HCT116 (cell line): ENCODE measurements around the gene GAS2. TPM values are rescaled to one million over a fixed set of nuclear protein-coding genes. Genes with fewer than 3 reads are reported as not detected.

Experiments
- ATAC-seq: fragments of 200-7000 bp; cut with Tn5 transposase; 2 replicates; pipeline ENCODE4 v1.9.1; 2020; ENCODE audit warnings: mild to moderate bottlenecking, moderate library complexity
- BruUV-seq: library from RNA; stranded (reverse); fragments of 400-500 nt; replicated peaks from 2 replicates; lab custom pipeline; 2021; lab: Mats Ljungman, UMichigan
- CTCF ChIA-PET: fragments of 300-600 bp; sonication (Branson Sonifier 250); formaldehyde crosslinking; loops from one replicate; lab custom pipeline; 2021; ENCODE audit warnings: antibody characterized with exemption; lab: Charles Lee
- POLR2A ChIA-PET: fragments of 300-600, 350-600 bp; sonication (Branson Sonifier 250); formaldehyde crosslinking; loops from one replicate; lab custom pipeline; 2021; ENCODE audit warnings: antibody characterized with exemption; lab: Charles Lee
- RAD21 ChIA-PET, 2 experiments: fragments of 300-600 bp; sonication (Branson Sonifier 250); formaldehyde crosslinking; loops; one replicate each; lab custom pipeline; 2023; ENCODE audit warnings: low total read pairs in 2 of 2; ENCODE audit not compliant: uncharacterized antibody in 2 of 2, unreplicated experiment in 2 of 2, low non-redundant PET in 1 of 2; lab: Charles Lee
- DNase-seq: peaks from one replicate; pipeline ENCODE4 v3.0.0-alpha.2; 2010; ENCODE audit warnings: low read depth, low spot score
- H2AFZ ChIP-seq: fragments of 200-600 bp; shearing (Covaris generic), sonication (generic); 2 replicates; pipeline ENCODE4 v1.6.1; 2017; ENCODE audit warnings: low read depth, mixed run types, mixed read lengths, antibody characterized with exemption, low read length; ENCODE audit not compliant: poor library complexity, severe bottlenecking
- H3K27ac ChIP-seq: 2 replicates; pipeline ENCODE4 v1.5.1; 2012; ENCODE audit warnings: low read depth, low read length
- H3K27me3 ChIP-seq: fragments of 200-600 bp; sonication (generic); 2 replicates; pipeline ENCODE4 v1.6.1; 2016; ENCODE audit warnings: mixed run types, low read length, mixed read lengths; ENCODE audit not compliant: insufficient read depth
- H3K36me3 ChIP-seq, 2 experiments: fragments of 200-500 bp in 1 of 2; fragments of 200-600 bp in 1 of 2; sonication (Bioruptor generic) in 1 of 2; sonication (generic) in 1 of 2; 2 replicates each; pipeline versions ENCODE4 v1.5.1 to v1.6.1; 2014 to 2016; ENCODE audit warnings: low read length in 2 of 2, inconsistent platforms in 1 of 2, mixed read lengths in 1 of 2, mixed run types in 1 of 2; ENCODE audit not compliant: insufficient read depth in 2 of 2, control insufficient read depth in 1 of 2
- H3K4me1 ChIP-seq, 2 experiments: fragments of 200-600 bp in 1 of 2; sonication (generic) in 1 of 2; 2 replicates each; pipeline versions ENCODE4 v1.5.1 to v1.6.1; 2012 to 2017; ENCODE audit warnings: low read length in 2 of 2, inconsistent platforms in 1 of 2, mild to moderate bottlenecking in 1 of 2, mixed read lengths in 1 of 2, mixed run types in 1 of 2, moderate library complexity in 1 of 2; ENCODE audit not compliant: insufficient read depth in 2 of 2, control insufficient read depth in 1 of 2
- H3K4me2 ChIP-seq: fragments of 200-600 bp; sonication (generic); 2 replicates; pipeline ENCODE4 v1.6.1; 2017; ENCODE audit warnings: mixed run types, low read length, mixed read lengths
- H3K4me3 ChIP-seq, 2 experiments: fragments of 200-600 bp in 1 of 2; sonication (generic) in 1 of 2; replicated peaks in 1 of 2; 2 replicates each; pipeline ENCODE4 v1.5.1; 2011 to 2016; ENCODE audit warnings: low read length in 2 of 2, control low read depth in 1 of 2, low read depth in 1 of 2, mild to moderate bottlenecking in 1 of 2, mixed read lengths in 1 of 2, mixed run types in 1 of 2
- H3K79me2 ChIP-seq: fragments of 200-600 bp; sonication (generic); 2 replicates; pipeline ENCODE4 v1.6.1; 2017; ENCODE audit warnings: mild to moderate bottlenecking, mixed run types, low read length, moderate library complexity, mixed read lengths; ENCODE audit not compliant: insufficient read depth
- H3K9ac ChIP-seq: fragments of 200-600 bp; sonication (generic); 2 replicates; pipeline ENCODE4 v1.6.1; 2016; ENCODE audit warnings: low read length, mixed read lengths
- H3K9me2 ChIP-seq: fragments of 200-600 bp; sonication (generic), shearing (Covaris generic); 2 replicates; pipeline ENCODE4 v1.6.1; 2017; ENCODE audit warnings: mixed run types, mild to moderate bottlenecking, moderate library complexity; ENCODE audit not compliant: insufficient read depth
- H3K9me3 ChIP-seq, 2 experiments: fragments of 200-500 bp in 1 of 2; fragments of 200-600 bp in 1 of 2; sonication (Bioruptor generic) in 1 of 2; sonication (generic) in 1 of 2; 2 replicates each; pipeline ENCODE4 v1.6.1; 2014 to 2017; ENCODE audit warnings: low read length in 2 of 2, mixed read lengths in 2 of 2, inconsistent platforms in 1 of 2, low read depth in 1 of 2, mild to moderate bottlenecking in 1 of 2, mixed run types in 1 of 2, moderate library complexity in 1 of 2; ENCODE audit not compliant: control insufficient read depth in 1 of 2, insufficient read depth in 1 of 2
- H4K20me1 ChIP-seq: fragments of 200-600 bp; sonication (generic), shearing (Covaris generic); 2 replicates; pipeline ENCODE4 v1.6.1; 2017; ENCODE audit warnings: mixed run types, mild to moderate bottlenecking, moderate library complexity; ENCODE audit not compliant: insufficient read depth
- CBX3 ChIP-seq: IDR thresholded peaks from 2 replicates; pipeline ENCODE4 v1.6.1; 2012; ENCODE audit warnings: low read depth
- CEBPB ChIP-seq: IDR thresholded peaks from 2 replicates; pipeline ENCODE4 v1.6.1; 2012; ENCODE audit warnings: low read depth
- ELF1 ChIP-seq: IDR thresholded peaks from 2 replicates; pipeline ENCODE4 v1.6.1; 2012; ENCODE audit warnings: low read depth, borderline replicate concordance
- EZH2 ChIP-seq: fragments of 200-600 bp; sonication (generic); IDR thresholded peaks from 2 replicates; pipeline ENCODE4 v1.6.1; 2017; ENCODE audit warnings: antibody characterized with exemption, mixed run types
- EZH2phosphoT487 ChIP-seq: fragments of 200-600 bp; IDR thresholded peaks from 2 replicates; pipeline ENCODE4 v1.6.1; 2018; ENCODE audit warnings: antibody characterized with exemption, borderline replicate concordance
- POLR2AphosphoS5 ChIP-seq: IDR thresholded peaks from 2 replicates; pipeline ENCODE4 v1.6.1; 2011; ENCODE audit warnings: mild to moderate bottlenecking, low read depth, low read length, moderate library complexity
- SP1 ChIP-seq: IDR thresholded peaks from 2 replicates; pipeline ENCODE4 v1.6.1; 2012; ENCODE audit warnings: low read depth
- TCF7L2 ChIP-seq: IDR thresholded peaks from 2 replicates; pipeline ENCODE4 v1.7.0; 2011; ENCODE audit warnings: borderline replicate concordance, inconsistent platforms; ENCODE audit not compliant: insufficient read depth, insufficient read length; ENCODE audit errors: extremely low read depth
- intact Hi-C: fragments of 100-400 bp; cut with micrococcal nuclease; formaldehyde crosslinking; loops from 2 replicates; pipeline ENCODE4 v1.10.0; 2022
- total RNA-seq: library from RNA; stranded (reverse); gene quantifications from one replicate; pipeline ENCODE4 v1.2.1, GENCODE V29; 2021; ENCODE audit not compliant: unreplicated experiment
- TF ChIP-seq, protein P1 (sequence below): IDR thresholded peaks from 2 replicates; pipeline ENCODE4 v1.6.1; 2012
- TF ChIP-seq, protein P2 (sequence below): IDR thresholded peaks from 2 replicates; pipeline ENCODE4 v1.6.1; 2011; ENCODE audit warnings: mild to moderate bottlenecking, low read length, moderate library complexity; ENCODE audit not compliant: insufficient replicate concordance; ENCODE audit errors: extremely low read depth
- TF ChIP-seq, protein P3 (sequence below), 3 experiments: fragments of 200-600 bp in 1 of 3; sonication (generic) in 1 of 3; IDR thresholded peaks in 2 of 3; conservative IDR thresholded peaks in 1 of 3; 2 replicates each; pipeline ENCODE4 v1.5.1; 2012 to 2017; ENCODE audit warnings: low read depth in 2 of 3, low read length in 2 of 3, antibody characterized with exemption in 1 of 3, borderline replicate concordance in 1 of 3, control low read depth in 1 of 3, mild to moderate bottlenecking in 1 of 3, mixed read lengths in 1 of 3, mixed run types in 1 of 3, moderate library complexity in 1 of 3; ENCODE audit not compliant: insufficient read depth in 1 of 3

The GAS2 gene
- total RNA-seq, 1 experiment from 2014 or later, result not detected

DNA sequence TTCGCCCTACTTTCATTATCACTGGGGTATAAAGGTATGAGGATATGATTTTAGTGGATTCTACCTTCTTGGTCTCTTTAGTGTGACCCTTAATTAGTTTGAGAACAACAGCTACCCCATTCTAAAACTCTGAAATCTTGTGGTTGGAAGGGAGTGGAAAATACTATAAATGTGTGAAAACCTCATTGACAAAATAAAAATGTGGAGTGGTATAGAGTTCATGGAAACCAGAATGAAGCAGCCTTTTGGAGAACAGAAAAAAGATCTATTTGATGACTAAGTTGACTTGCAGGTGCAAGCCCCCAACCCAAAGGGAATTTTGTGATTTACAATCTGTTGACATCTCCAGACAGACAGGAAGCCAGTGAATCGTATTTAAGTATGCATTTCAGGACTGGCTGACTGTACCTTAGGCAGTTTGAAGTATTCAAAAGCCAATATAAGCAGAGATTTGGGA lies 75.8 kb downstream of the GAS2 start:
- TF ChIP-seq, protein P1, sequence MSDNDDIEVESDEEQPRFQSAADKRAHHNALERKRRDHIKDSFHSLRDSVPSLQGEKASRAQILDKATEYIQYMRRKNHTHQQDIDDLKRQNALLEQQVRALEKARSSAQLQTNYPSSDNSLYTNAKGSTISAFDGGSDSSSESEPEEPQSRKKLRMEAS, result no peak
- TF ChIP-seq ELF1 (no peak), SP1 (no peak), CBX3 (no peak), EZH2 (no peak), TCF7L2 (no peak), EZH2phosphoT487 (no peak), POLR2AphosphoS5 (no peak), CEBPB (no peak)
- TF ChIP-seq, protein P2, sequence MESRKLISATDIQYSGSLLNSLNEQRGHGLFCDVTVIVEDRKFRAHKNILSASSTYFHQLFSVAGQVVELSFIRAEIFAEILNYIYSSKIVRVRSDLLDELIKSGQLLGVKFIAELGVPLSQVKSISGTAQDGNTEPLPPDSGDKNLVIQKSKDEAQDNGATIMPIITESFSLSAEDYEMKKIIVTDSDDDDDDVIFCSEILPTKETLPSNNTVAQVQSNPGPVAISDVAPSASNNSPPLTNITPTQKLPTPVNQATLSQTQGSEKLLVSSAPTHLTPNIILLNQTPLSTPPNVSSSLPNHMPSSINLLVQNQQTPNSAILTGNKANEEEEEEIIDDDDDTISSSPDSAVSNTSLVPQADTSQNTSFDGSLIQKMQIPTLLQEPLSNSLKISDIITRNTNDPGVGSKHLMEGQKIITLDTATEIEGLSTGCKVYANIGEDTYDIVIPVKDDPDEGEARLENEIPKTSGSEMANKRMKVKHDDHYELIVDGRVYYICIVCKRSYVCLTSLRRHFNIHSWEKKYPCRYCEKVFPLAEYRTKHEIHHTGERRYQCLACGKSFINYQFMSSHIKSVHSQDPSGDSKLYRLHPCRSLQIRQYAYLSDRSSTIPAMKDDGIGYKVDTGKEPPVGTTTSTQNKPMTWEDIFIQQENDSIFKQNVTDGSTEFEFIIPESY, result no peak
- TF ChIP-seq, protein P3, sequence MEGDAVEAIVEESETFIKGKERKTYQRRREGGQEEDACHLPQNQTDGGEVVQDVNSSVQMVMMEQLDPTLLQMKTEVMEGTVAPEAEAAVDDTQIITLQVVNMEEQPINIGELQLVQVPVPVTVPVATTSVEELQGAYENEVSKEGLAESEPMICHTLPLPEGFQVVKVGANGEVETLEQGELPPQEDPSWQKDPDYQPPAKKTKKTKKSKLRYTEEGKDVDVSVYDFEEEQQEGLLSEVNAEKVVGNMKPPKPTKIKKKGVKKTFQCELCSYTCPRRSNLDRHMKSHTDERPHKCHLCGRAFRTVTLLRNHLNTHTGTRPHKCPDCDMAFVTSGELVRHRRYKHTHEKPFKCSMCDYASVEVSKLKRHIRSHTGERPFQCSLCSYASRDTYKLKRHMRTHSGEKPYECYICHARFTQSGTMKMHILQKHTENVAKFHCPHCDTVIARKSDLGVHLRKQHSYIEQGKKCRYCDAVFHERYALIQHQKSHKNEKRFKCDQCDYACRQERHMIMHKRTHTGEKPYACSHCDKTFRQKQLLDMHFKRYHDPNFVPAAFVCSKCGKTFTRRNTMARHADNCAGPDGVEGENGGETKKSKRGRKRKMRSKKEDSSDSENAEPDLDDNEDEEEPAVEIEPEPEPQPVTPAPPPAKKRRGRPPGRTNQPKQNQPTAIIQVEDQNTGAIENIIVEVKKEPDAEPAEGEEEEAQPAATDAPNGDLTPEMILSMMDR (IDR thresholded peaks at IDR 0.05 in 2 of 3, conservative IDR thresholded peaks at IDR 0.05 in 1 of 3; ENCODE audit: borderline replicate concordance in 1 of 3, insufficient read depth in 1 of 3, low read depth in 2 of 3, low read length in 2 of 3), result no peak
- TF ChIP-seq, all 23 proteins: peak for 0
- Histone ChIP-seq H3K9me2 (no peaks in the 10 kb centered on the region), H3K4me2 (no peak overlapping the region), H3K4me1 (no peaks in the 10 kb centered on the region), H2AFZ (no peak overlapping the region), H4K20me1 (no peaks in the 10 kb centered on the region), H3K27ac (no peak overlapping the region), H3K9ac (no peak overlapping the region), H3K4me3 (no peak overlapping the region), H3K9me3 (no peaks in the 10 kb centered on the region), H3K27me3 (peaks cover 51% of the 10 kb centered on the region), H3K36me3 (no peaks in the 10 kb centered on the region), H3K79me2 (no peaks in the 10 kb centered on the region)
- no TSS peak for BruUV-seq
- RAD21 ChIA-PET, result no interaction called here
- CTCF ChIA-PET, result no interaction called here
- intact Hi-C loops, result no loop called here
- DNase-seq (no peak), ATAC-seq (no peak)
- POLR2A ChIA-PET, result no interaction called here
